ENCODE measurements around the gene ACR. TPM values are rescaled to one million over a fixed set of nuclear protein-coding genes. Genes with fewer than 3 reads are reported as not detected.
A peak's percentile ranks its signal among the peaks of the same experiment; 100 is the strongest.
"Not testable (repeated sequence)": the region's sequence is repeated elsewhere in the genome, so short reads cannot be mapped to it uniquely, and the experiment has no call there.

Gene ACR
- total RNA-seq, 4 donors from 2014 or later: not detected

DNA sequence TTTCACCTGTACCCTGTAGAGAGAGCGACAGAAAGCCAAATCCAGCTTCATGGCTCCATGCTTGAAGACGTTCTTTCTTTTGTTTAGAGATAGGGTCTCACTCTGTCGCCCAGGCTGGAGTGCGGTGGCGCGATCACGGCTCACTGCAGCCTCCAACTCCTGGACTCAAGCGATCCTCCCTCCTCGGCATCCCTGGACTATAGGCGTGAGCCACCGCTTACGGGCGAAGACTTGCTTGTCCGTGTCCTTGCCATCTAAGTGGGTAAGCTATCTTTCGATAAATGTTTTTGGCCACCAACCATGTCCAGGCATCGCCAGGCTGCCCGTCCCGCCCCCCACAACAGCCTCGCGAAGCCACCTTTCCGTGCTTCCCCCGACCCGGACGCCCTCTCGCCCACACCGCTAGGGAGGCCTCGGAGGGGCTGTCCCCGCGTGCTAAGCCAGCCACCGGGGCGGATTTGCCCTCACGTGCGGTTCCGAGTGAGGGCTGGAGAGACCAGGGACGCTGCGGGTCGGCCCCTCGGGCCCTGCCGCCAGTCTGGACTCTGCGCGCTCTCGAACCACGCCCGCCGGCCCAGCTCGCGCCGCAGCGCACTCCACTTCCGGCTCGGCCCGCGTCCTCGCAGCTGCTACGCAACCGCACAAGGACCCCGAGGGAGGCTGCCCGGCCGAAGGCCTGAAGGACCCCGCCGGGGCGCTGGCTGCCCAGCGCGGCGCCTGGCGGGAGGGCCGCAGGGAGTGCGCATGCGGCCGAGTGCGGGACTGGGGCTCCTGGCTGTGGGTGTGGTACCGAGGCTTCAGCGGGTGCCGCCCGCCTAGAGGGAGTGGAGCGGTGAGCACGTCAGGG lies 45.3 kb downstream of the ACR start, which contains the start of gene RABL2B:
Gene RABL2B, minus strand, starts transcription at position 604 of the 847 bp plus-strand sequence. CDS start 1,342 bp downstream, outside the sequence.
- peak; percentile 81 to 95 (median 93) for DNase-seq

DNA sequence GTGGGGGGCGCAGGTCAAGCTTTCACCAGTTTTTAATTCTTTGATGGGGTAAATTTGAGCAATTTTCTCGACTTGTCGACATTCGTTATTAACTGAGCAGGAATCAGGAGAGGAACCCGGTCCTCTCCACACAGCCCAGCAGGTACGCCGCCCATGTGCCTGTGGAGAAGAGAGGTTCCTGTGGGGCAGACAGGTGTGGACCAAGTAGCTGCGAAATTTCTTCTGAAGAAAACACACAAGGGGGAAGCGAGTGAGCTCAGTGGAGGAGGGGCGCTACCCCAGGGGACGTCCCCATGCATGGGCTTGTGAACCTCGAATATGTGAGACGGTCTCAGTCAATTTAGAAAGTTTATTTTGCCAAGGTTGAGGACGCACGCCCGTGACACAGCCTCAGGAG lies 45.9 kb downstream of the ACR start:
- H3K4me3 ChIP-seq: peak overlapping the region; percentile 43 to 61 (median 55)
- peak overlapping the region in 1 of 4 donors; percentile 17 for H3K27ac ChIP-seq
- not testable (repeated sequence) for H3K9me3 ChIP-seq, H3K36me3 ChIP-seq, H3K27me3 ChIP-seq, H3K4me1 ChIP-seq
- peak in 1 of 3 donors; percentile 44 for DNase-seq

More for the DNA sequence above, 45.3 kb downstream of the ACR start, which contains the start of gene RABL2B:
- not testable (repeated sequence) for H3K27me3 ChIP-seq, H3K9me3 ChIP-seq, H3K4me1 ChIP-seq, H3K36me3 ChIP-seq
- peak within 1 kb of the TSS in 1 of 4 donors; percentile 17 for H3K27ac ChIP-seq
- peak in 1 of 2 donors; percentile 54 for TF ChIP-seq POLR2A (IDR thresholded peaks at IDR 0.05)
- TF ChIP-seq, protein P1, sequence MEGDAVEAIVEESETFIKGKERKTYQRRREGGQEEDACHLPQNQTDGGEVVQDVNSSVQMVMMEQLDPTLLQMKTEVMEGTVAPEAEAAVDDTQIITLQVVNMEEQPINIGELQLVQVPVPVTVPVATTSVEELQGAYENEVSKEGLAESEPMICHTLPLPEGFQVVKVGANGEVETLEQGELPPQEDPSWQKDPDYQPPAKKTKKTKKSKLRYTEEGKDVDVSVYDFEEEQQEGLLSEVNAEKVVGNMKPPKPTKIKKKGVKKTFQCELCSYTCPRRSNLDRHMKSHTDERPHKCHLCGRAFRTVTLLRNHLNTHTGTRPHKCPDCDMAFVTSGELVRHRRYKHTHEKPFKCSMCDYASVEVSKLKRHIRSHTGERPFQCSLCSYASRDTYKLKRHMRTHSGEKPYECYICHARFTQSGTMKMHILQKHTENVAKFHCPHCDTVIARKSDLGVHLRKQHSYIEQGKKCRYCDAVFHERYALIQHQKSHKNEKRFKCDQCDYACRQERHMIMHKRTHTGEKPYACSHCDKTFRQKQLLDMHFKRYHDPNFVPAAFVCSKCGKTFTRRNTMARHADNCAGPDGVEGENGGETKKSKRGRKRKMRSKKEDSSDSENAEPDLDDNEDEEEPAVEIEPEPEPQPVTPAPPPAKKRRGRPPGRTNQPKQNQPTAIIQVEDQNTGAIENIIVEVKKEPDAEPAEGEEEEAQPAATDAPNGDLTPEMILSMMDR (IDR thresholded peaks at IDR 0.05): peak in 1 of 6 experiments; percentile 21
- H3K4me3 ChIP-seq: peak within 1 kb of the TSS; percentile 43 to 61 (median 55)

GRCh38 chr22:50785289-50785688 lies 47.3 kb downstream of the ACR start:
- not testable (repeated sequence) for H3K4me3 ChIP-seq, H3K4me1 ChIP-seq, H3K27me3 ChIP-seq, H3K36me3 ChIP-seq, H3K27ac ChIP-seq, H3K9me3 ChIP-seq
- DNase-seq: peak in 2 of 3 donors; percentile 59 to 60

DNA sequence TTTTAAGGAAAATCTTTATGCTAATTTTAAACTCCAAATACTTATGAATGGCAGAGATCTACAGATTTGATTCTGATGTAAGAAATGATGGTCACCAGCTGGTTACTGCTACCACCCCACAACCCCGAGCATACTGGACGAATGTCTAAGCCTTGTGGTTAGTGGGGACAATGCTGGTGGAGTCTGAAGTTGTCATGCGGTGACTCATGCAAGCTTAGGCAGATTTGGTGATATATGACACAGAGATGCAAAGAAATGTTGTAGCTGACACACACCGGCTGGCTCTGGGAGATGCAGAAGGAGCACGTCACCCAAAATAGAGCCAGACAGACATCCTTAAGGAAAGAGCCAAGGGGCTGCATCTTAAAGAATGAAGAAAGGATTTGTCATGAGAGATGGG lies 48.9 kb downstream of the ACR start:
- not testable (repeated sequence) for H3K27me3 ChIP-seq, DNase-seq, H3K4me3 ChIP-seq, H3K36me3 ChIP-seq, H3K27ac ChIP-seq, H3K4me1 ChIP-seq, H3K9me3 ChIP-seq

Small RNA genes lying within 50 kb of the gene (small RNA-seq; reads per million reads assigned to genes)
- 0 reads per million in 2 donors for gene RNU6-409P

Other genes with a start within 250 kb of the ACR start
- gene LMF2, start 230.5 kb upstream of the ACR start, total RNA-seq: 10 to 100 TPM; 68.5 to 94.9 (median 83.3) TPM
- gene NCAPH2, start 230.0 kb upstream of the ACR start, total RNA-seq: 10 to 100 TPM; 34.0 to 85.8 (median 41.2) TPM
- gene SCO2, start 212.6 kb upstream of the ACR start, total RNA-seq: 1 to 10 TPM in 3 of 4 donors, not detected in 1; 1.2 to 6.3 (median 4.5) TPM
- gene TYMP, start 208.2 kb upstream of the ACR start, total RNA-seq: 10 to 100 TPM; 53.5 to 93.9 (median 88.3) TPM
- 1 to 10 TPM in 1 of 4 donors, not detected in 3; 1.1 TPM for gene KLHDC7B, start 192.3 kb upstream of the ACR start, total RNA-seq
- not detected for gene SYCE3, start 175.3 kb upstream of the ACR start, total RNA-seq
- gene CPT1B, start 159.8 kb upstream of the ACR start, total RNA-seq: 100 to 1,000 TPM in 1 of 4 donors, 10 to 100 TPM in 3; 51.2 to 133 (median 56.5) TPM
- 100 to 1,000 TPM; 111 to 278 (median 156) TPM for gene CHKB, start 155.4 kb upstream of the ACR start, total RNA-seq
- 1 to 10 TPM in 1 of 4 donors, under 1 TPM in 2, not detected in 1; 0.66 to 1.2 (median 0.83) TPM for gene MAPK8IP2, start 137.4 kb upstream of the ACR start, total RNA-seq
- gene ARSA, start 110.1 kb upstream of the ACR start, total RNA-seq: 100 to 1,000 TPM in 3 of 4 donors, 10 to 100 TPM in 1; 84.2 to 130 (median 124) TPM
- gene SHANK3, start 65.4 kb upstream of the ACR start, total RNA-seq: 10 to 100 TPM in 2 of 4 donors, 1 to 10 TPM in 2; 2.8 to 36.3 (median 10.8) TPM
- 10 to 100 TPM; 10.2 to 41.3 (median 27.7) TPM for gene RABL2B, start 45.4 kb downstream of the ACR start, total RNA-seq

Data from Peyer's patch (tissue), 4 donors.